DOHH2 (cell line): Measurements from ENCODE around the gene PHKA2.

Experiments
- H3F3A ChIP-seq: fragments of 200-600 bp; sonication (generic), shearing (Covaris generic); 2 replicates; pipeline ENCODE4 v1.6.0; 2016; ENCODE audit warnings: antibody characterized with exemption, mild to moderate bottlenecking; ENCODE audit not compliant: control insufficient read depth, insufficient read depth
- H3K27ac ChIP-seq: fragments of 200-600 bp; sonication (generic); 2 replicates; pipeline ENCODE4 v1.5.1; 2014; ENCODE audit warnings: low read depth, mild to moderate bottlenecking, low read length, moderate library complexity
- H3K27me3 ChIP-seq: fragments of 200-600 bp; sonication (generic); 2 replicates; pipeline ENCODE4 v1.6.1; 2014; ENCODE audit warnings: mild to moderate bottlenecking, low read length, mixed read lengths; ENCODE audit not compliant: control insufficient read depth
- H3K36me3 ChIP-seq: fragments of 200-600 bp; sonication (generic); 2 replicates; pipeline ENCODE4 v1.6.1; 2014; ENCODE audit warnings: mild to moderate bottlenecking, low read length, moderate library complexity, mixed read lengths; ENCODE audit not compliant: control insufficient read depth
- H3K4me1 ChIP-seq: fragments of 200-600 bp; sonication (generic); 2 replicates; pipeline ENCODE4 v1.6.1; 2014; ENCODE audit warnings: mild to moderate bottlenecking, low read length, mixed read lengths; ENCODE audit not compliant: control insufficient read depth
- H3K4me2 ChIP-seq: fragments of 200-600 bp; sonication (generic); 2 replicates; pipeline ENCODE4 v1.6.0; 2014; ENCODE audit warnings: mild to moderate bottlenecking, low read length, moderate library complexity
- H3K4me3 ChIP-seq: fragments of 200-600 bp; sonication (generic); 2 replicates; pipeline ENCODE4 v1.5.1; 2014; ENCODE audit warnings: mild to moderate bottlenecking, low read length, mixed read lengths
- H3K79me2 ChIP-seq: fragments of 200-600 bp; sonication (generic); 2 replicates; pipeline ENCODE4 v1.6.1; 2014; ENCODE audit warnings: mild to moderate bottlenecking, low read length, mixed read lengths; ENCODE audit not compliant: control insufficient read depth
- H3K9me2 ChIP-seq: fragments of 200-600 bp; sonication (generic); replicated peaks from 2 replicates; pipeline ENCODE4 v1.6.1; 2014; ENCODE audit warnings: mild to moderate bottlenecking, low read length, mixed read lengths; ENCODE audit not compliant: control insufficient read depth
- H3K9me3 ChIP-seq: fragments of 200-600 bp; sonication (generic); 2 replicates; pipeline ENCODE4 v1.6.1; 2014; ENCODE audit warnings: antibody characterized with exemption, low read length, mixed read lengths; ENCODE audit not compliant: control insufficient read depth, insufficient read depth
- H4K20me1 ChIP-seq: fragments of 200-600 bp; sonication (generic); 2 replicates; pipeline ENCODE4 v1.6.0; 2014; ENCODE audit warnings: low read depth, mild to moderate bottlenecking, antibody characterized with exemption, low read length, moderate library complexity; ENCODE audit not compliant: control insufficient read depth, insufficient read depth
- EZH2phosphoT487 ChIP-seq: fragments of 200-600 bp; sonication (generic); IDR thresholded peaks from 2 replicates; pipeline ENCODE4 v1.6.1; 2017; ENCODE audit warnings: borderline replicate concordance, mild to moderate bottlenecking, antibody characterized with exemption, low read length, moderate library complexity, mixed read lengths
- TF ChIP-seq, protein P1 (sequence below): fragments of 200-600 bp; sonication (generic); IDR thresholded peaks from one replicate; pipeline ENCODE4 v1.5.1; 2014; ENCODE audit warnings: antibody characterized with exemption, mild to moderate bottlenecking, low read depth, low read length; ENCODE audit not compliant: poor library complexity, severe bottlenecking

PHKA2 gene, protein sequence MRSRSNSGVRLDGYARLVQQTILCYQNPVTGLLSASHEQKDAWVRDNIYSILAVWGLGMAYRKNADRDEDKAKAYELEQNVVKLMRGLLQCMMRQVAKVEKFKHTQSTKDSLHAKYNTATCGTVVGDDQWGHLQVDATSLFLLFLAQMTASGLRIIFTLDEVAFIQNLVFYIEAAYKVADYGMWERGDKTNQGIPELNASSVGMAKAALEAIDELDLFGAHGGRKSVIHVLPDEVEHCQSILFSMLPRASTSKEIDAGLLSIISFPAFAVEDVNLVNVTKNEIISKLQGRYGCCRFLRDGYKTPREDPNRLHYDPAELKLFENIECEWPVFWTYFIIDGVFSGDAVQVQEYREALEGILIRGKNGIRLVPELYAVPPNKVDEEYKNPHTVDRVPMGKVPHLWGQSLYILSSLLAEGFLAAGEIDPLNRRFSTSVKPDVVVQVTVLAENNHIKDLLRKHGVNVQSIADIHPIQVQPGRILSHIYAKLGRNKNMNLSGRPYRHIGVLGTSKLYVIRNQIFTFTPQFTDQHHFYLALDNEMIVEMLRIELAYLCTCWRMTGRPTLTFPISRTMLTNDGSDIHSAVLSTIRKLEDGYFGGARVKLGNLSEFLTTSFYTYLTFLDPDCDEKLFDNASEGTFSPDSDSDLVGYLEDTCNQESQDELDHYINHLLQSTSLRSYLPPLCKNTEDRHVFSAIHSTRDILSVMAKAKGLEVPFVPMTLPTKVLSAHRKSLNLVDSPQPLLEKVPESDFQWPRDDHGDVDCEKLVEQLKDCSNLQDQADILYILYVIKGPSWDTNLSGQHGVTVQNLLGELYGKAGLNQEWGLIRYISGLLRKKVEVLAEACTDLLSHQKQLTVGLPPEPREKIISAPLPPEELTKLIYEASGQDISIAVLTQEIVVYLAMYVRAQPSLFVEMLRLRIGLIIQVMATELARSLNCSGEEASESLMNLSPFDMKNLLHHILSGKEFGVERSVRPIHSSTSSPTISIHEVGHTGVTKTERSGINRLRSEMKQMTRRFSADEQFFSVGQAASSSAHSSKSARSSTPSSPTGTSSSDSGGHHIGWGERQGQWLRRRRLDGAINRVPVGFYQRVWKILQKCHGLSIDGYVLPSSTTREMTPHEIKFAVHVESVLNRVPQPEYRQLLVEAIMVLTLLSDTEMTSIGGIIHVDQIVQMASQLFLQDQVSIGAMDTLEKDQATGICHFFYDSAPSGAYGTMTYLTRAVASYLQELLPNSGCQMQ

DNA sequence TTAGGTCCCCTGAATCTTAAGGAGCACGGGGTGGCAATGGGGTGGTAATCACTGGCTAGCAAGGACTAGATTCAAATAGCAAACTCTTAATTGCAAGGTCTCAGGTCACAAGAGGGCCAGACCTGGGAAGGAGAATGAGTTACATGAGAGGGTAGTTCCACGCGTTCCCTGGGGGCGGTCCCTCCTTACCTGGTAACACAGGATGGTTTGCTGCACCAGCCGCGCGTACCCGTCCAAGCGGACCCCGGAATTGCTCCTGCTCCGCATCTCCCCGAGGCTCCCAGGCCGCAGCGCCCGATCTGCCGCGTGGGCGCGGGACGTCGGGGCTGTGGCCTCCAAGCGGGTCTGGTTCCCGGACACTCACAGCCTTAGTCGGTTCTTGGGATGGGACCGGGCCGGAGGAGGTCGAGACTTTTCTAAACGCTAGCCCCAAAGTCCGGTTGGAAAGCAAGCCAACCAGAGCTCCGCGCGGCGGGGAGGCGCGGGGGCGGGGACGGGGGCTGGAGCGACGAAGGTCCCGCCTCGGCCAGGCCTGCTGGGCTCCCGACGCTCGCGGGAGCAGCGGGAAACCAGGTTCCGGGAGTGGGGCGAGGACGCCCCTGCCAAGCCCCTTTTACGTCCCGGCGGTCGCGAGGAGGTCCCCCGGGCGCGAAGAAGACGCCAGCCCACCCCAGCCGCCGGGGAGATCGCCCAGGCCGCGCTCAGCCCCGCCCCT, at the start of gene PHKA2:
TSS of gene PHKA2 (minus strand) at position 449 of the 715 bp plus-strand sequence. CDS start at position 267, 182 bp downstream.
- Histone ChIP-seq H3K27ac (peak within 1 kb of the TSS; percentile 61), H4K20me1 (no peaks in the 10 kb centered on the region), H3K4me1 (peaks cover 15% of the 10 kb centered on the region), H3K9me2 (no peaks in the 10 kb centered on the region), H3K27me3 (no peaks in the 10 kb centered on the region), H3F3A (no peaks in the 10 kb centered on the region), H3K4me3 (peak within 1 kb of the TSS; percentile 89), H3K79me2 (peaks cover 35% of the 10 kb centered on the region), H3K36me3 (no peaks in the 10 kb centered on the region), H3K4me2 (peak within 1 kb of the TSS; percentile 84), H3K9me3 (no peaks in the 10 kb centered on the region)
- no peak for TF ChIP-seq EZH2phosphoT487
- TF ChIP-seq, protein P1, sequence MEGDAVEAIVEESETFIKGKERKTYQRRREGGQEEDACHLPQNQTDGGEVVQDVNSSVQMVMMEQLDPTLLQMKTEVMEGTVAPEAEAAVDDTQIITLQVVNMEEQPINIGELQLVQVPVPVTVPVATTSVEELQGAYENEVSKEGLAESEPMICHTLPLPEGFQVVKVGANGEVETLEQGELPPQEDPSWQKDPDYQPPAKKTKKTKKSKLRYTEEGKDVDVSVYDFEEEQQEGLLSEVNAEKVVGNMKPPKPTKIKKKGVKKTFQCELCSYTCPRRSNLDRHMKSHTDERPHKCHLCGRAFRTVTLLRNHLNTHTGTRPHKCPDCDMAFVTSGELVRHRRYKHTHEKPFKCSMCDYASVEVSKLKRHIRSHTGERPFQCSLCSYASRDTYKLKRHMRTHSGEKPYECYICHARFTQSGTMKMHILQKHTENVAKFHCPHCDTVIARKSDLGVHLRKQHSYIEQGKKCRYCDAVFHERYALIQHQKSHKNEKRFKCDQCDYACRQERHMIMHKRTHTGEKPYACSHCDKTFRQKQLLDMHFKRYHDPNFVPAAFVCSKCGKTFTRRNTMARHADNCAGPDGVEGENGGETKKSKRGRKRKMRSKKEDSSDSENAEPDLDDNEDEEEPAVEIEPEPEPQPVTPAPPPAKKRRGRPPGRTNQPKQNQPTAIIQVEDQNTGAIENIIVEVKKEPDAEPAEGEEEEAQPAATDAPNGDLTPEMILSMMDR = no peak

DNA sequence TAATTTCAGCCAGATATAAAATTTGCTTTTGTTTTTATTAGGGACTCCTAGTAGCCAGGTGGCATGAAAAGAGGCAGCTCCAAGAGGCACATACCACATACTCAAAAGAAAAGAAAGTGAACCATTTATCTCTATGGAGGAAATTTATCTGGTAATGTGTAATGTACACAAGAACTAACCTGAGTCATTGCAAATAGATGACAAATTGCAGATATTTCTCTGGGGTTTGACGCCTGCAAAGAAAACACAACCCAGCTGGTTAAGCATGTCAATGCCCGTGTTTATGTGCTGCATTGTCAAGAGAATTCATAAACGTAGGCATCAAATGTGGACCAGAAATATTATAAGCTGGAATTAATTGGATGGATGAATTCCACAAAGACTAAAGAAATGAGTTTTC, 46.9 kb upstream of the PHKA2 start:
- Histone ChIP-seq H3F3A (no peaks in the 10 kb centered on the region), H3K79me2 (no peaks in the 10 kb centered on the region), H3K27me3 (no peaks in the 10 kb centered on the region), H4K20me1 (no peaks in the 10 kb centered on the region), H3K27ac (no peak overlapping the region), H3K9me3 (no peaks in the 10 kb centered on the region), H3K4me3 (no peak overlapping the region), H3K4me2 (no peak overlapping the region), H3K4me1 (no peaks in the 10 kb centered on the region), H3K9me2 (no peaks in the 10 kb centered on the region), H3K36me3 (no peaks in the 10 kb centered on the region)
- TF ChIP-seq, protein P1 = no peak
- no peak for TF ChIP-seq EZH2phosphoT487

DNA sequence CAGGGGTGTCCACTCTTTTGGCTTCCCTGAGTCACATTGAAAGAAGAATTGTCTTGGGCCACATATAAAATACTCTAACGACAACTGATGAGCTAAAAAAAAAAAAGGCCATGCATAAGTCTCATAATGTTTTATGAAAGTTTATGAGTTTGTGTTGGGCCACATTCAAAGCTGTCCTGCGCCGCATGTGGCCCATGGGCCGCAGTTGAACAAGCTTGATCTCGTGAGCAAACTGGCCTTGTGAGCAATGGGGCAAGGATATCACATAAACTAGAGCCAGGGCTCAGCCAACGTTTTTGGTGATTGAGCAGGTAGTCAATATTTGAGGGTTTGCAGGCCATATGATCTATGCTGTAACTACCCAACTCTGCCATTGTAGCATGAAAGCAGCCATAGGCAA, 44.6 kb upstream of the PHKA2 start:
- TF ChIP-seq, protein P1 = no peak
- TF ChIP-seq EZH2phosphoT487 = no peak
- H3K4me1 ChIP-seq = no peaks in the 10 kb centered on the region
- H3F3A ChIP-seq = no peaks in the 10 kb centered on the region

More for the DNA sequence above, 44.6 kb upstream of the PHKA2 start:
- Histone ChIP-seq H3K79me2 (no peaks in the 10 kb centered on the region), H3K9me3 (no peaks in the 10 kb centered on the region), H3K36me3 (no peaks in the 10 kb centered on the region), H3K4me3 (no peak overlapping the region), H3K9me2 (no peaks in the 10 kb centered on the region), H3K27ac (no peak overlapping the region), H4K20me1 (no peaks in the 10 kb centered on the region), H3K4me2 (no peak overlapping the region), H3K27me3 (no peaks in the 10 kb centered on the region)
